Smooth muscle cell (in vitro differentiated cells): ENCODE measurements around the gene PC. TPM values are rescaled to one million over a fixed set of nuclear protein-coding genes. Genes with fewer than 3 reads are reported as not detected.
"Not testable (repeated sequence)": the region's sequence is repeated elsewhere in the genome, so short reads cannot be mapped to it uniquely, and the experiment has no call there.

Source experiments
- DNase-seq: peaks from one replicate; lab custom pipeline; 2025; ENCODE audit not compliant: unreplicated experiment; lab: John Stamatoyannopoulos, UW
- H2AFZ ChIP-seq: fragments of 200-600 bp; sonication (generic); 2 replicates; pipeline ENCODE4 v1.6.0; 2016; ENCODE audit warnings: antibody characterized with exemption, low read depth, mild to moderate bottlenecking
- H3F3A ChIP-seq: fragments of 200-600 bp; sonication (generic); 2 replicates; pipeline ENCODE4 v1.6.0; 2017; ENCODE audit warnings: antibody characterized with exemption, low read depth
- H3K27ac ChIP-seq: fragments of 200-600 bp; sonication (generic); 2 replicates; pipeline ENCODE4 v1.5.1; 2016; ENCODE audit warnings: low read depth, mild to moderate bottlenecking
- H3K27me3 ChIP-seq: fragments of 200-600 bp; sonication (generic); 2 replicates; pipeline ENCODE4 v1.6.1; 2016; ENCODE audit warnings: low read depth, mild to moderate bottlenecking
- H3K36me3 ChIP-seq: fragments of 200-600 bp; sonication (generic); 2 replicates; pipeline ENCODE4 v1.5.1; 2016; ENCODE audit warnings: low read depth
- H3K4me1 ChIP-seq: fragments of 200-600 bp; sonication (generic); 2 replicates; pipeline ENCODE4 v1.5.1; 2016; ENCODE audit warnings: low read depth
- H3K4me2 ChIP-seq: fragments of 200-600 bp; sonication (generic); 2 replicates; pipeline ENCODE4 v1.6.0; 2016; ENCODE audit warnings: mild to moderate bottlenecking
- H3K4me3 ChIP-seq: fragments of 200-600 bp; sonication (generic); 2 replicates; pipeline ENCODE4 v1.5.1; 2016; ENCODE audit warnings: mild to moderate bottlenecking
- H3K79me2 ChIP-seq: fragments of 200-600 bp; sonication (generic); 2 replicates; pipeline ENCODE4 v1.6.0; 2016; ENCODE audit warnings: low read depth, mild to moderate bottlenecking
- H3K9ac ChIP-seq: fragments of 200-600 bp; sonication (generic); 2 replicates; pipeline ENCODE4 v1.6.0; 2016; ENCODE audit warnings: low read depth
- H3K9me3 ChIP-seq: fragments of 200-600 bp; sonication (generic); replicated peaks from 2 replicates; pipeline ENCODE4 v1.5.1; 2016; ENCODE audit warnings: low read depth
- H4K20me1 ChIP-seq: fragments of 200-600 bp; sonication (generic); 2 replicates; pipeline ENCODE4 v1.6.0; 2016; ENCODE audit warnings: low read depth
- CTCF ChIP-seq: fragments of 200-600 bp; sonication (generic); IDR thresholded peaks from 2 replicates; pipeline ENCODE4 v1.5.1; 2017; ENCODE audit warnings: borderline replicate concordance, mild to moderate bottlenecking, antibody characterized with exemption; ENCODE audit not compliant: insufficient read depth, poor library complexity, severe bottlenecking
- WGBS: methylation state at CpG from one replicate; pipeline ENCODE4 v1.1.7; 2016; ENCODE audit warnings: low lambda C conversion rate; 5-methylcytosine and 5-hydroxymethylcytosine counted together
- polyA plus RNA-seq: library from polyadenylated mRNA; unstranded; fragments of >200 nt; fragmentation: Nextera tagmentation; extraction: Ambion mirVana; gene quantifications from 2 replicates; pipeline ENCODE4 v1.2.1, GENCODE V29; 2016
- total RNA-seq: library from RNA; depleted of rRNA; stranded (reverse); fragments of >200 nt; gene quantifications from 2 replicates; pipeline ENCODE4 v1.2.3, GENCODE V29; 2014

Gene PC, protein sequence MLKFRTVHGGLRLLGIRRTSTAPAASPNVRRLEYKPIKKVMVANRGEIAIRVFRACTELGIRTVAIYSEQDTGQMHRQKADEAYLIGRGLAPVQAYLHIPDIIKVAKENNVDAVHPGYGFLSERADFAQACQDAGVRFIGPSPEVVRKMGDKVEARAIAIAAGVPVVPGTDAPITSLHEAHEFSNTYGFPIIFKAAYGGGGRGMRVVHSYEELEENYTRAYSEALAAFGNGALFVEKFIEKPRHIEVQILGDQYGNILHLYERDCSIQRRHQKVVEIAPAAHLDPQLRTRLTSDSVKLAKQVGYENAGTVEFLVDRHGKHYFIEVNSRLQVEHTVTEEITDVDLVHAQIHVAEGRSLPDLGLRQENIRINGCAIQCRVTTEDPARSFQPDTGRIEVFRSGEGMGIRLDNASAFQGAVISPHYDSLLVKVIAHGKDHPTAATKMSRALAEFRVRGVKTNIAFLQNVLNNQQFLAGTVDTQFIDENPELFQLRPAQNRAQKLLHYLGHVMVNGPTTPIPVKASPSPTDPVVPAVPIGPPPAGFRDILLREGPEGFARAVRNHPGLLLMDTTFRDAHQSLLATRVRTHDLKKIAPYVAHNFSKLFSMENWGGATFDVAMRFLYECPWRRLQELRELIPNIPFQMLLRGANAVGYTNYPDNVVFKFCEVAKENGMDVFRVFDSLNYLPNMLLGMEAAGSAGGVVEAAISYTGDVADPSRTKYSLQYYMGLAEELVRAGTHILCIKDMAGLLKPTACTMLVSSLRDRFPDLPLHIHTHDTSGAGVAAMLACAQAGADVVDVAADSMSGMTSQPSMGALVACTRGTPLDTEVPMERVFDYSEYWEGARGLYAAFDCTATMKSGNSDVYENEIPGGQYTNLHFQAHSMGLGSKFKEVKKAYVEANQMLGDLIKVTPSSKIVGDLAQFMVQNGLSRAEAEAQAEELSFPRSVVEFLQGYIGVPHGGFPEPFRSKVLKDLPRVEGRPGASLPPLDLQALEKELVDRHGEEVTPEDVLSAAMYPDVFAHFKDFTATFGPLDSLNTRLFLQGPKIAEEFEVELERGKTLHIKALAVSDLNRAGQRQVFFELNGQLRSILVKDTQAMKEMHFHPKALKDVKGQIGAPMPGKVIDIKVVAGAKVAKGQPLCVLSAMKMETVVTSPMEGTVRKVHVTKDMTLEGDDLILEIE
- 11.8 TPM in 2 replicates for total RNA-seq
- polyA plus RNA-seq, result 21.8 and 36.1 TPM in 2 replicates

- peak; percentile 97 for DNase-seq
- Histone ChIP-seq H3K9ac (peak within 1 kb of the TSS; percentile 11), H3K4me3 (peak within 1 kb of the TSS; percentile 67), H3K36me3 (no peaks in the 10 kb centered on the region), H3F3A (peaks cover 15% of the 10 kb centered on the region), H2AFZ (peak within 1 kb of the TSS; percentile 71), H3K79me2 (no peaks in the 10 kb centered on the region), H3K27me3 (no peaks in the 10 kb centered on the region), H3K27ac (peak within 1 kb of the TSS; percentile 68), H3K9me3 (no peaks in the 10 kb centered on the region), H4K20me1 (no peaks in the 10 kb centered on the region), H3K4me2 (peak within 1 kb of the TSS; percentile 84), H3K4me1 (peaks cover 18% of the 10 kb centered on the region)
- no peak for TF ChIP-seq CTCF
- WGBS, result 1% methylated on average over 71 of the region's 74 CpGs
Measured at GRCh38 chr11:66958232-66958955, at the start of gene PC. Gene PC (minus strand): TSS chr11:66958383. CDS start chr11:66872159, 86,224 bp downstream.

DNA sequence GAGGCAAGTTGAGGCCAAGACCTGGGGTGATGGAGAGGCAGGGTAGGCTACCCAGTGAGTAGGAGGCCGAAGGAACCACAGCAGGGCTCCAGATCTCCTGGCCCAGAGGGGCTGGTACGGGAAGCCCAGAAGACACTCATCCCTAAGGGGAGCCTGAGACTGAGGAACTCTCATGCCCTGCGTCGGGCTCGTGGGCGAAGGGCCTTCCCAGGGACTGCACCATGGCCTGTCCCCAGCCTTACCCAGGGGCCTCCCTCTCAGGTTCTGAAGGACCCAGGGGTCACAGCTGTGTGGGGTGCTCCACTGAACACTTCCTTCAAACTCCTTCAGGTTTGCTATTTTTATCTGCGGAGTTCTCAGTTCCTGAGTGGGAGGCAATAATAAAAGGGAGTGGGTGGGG is 48.9 kb upstream of the PC start:
- no peak for TF ChIP-seq CTCF
- no peaks in the 10 kb centered on the region for H3F3A ChIP-seq
- H3K36me3 ChIP-seq, result no peaks in the 10 kb centered on the region
- no peaks in the 10 kb centered on the region for H4K20me1 ChIP-seq
- no peak overlapping the region for H3K9ac ChIP-seq
- 96% methylated on average over 7 of the region's 7 CpGs for WGBS
- no peak overlapping the region for H3K4me2 ChIP-seq
- no peaks in the 10 kb centered on the region for H3K27me3 ChIP-seq
- DNase-seq, result no peak
- no peak overlapping the region for H3K27ac ChIP-seq
- H3K79me2 ChIP-seq, result no peaks in the 10 kb centered on the region
- no peaks in the 10 kb centered on the region for H3K9me3 ChIP-seq
- H2AFZ ChIP-seq, result no peak overlapping the region
- no peak overlapping the region for H3K4me3 ChIP-seq
- no peaks in the 10 kb centered on the region for H3K4me1 ChIP-seq

GRCh38 chr11:67006029-67006884 is 48.1 kb upstream of the PC start:
- no peak for DNase-seq
- Histone ChIP-seq H3K4me1 (no peaks in the 10 kb centered on the region), H2AFZ (no peak overlapping the region), H3K4me2 (no peak overlapping the region), H3K79me2 (no peaks in the 10 kb centered on the region), H3K9me3 (no peaks in the 10 kb centered on the region), H3K27ac (no peak overlapping the region), H3K27me3 (no peaks in the 10 kb centered on the region), H3K4me3 (no peak overlapping the region), H4K20me1 (no peaks in the 10 kb centered on the region), H3F3A (no peaks in the 10 kb centered on the region), H3K36me3 (no peaks in the 10 kb centered on the region), H3K9ac (no peak overlapping the region)
- no peak for TF ChIP-seq CTCF
- 95% methylated on average over 14 of the region's 14 CpGs for WGBS

GRCh38 chr11:67005200-67005599 is 47.0 kb upstream of the PC start:
- H2AFZ ChIP-seq, H3K27ac ChIP-seq, H3K79me2 ChIP-seq, H3K9me3 ChIP-seq, H3K27me3 ChIP-seq, H3K36me3 ChIP-seq, H3F3A ChIP-seq, H3K4me2 ChIP-seq, DNase-seq, H4K20me1 ChIP-seq, H3K4me1 ChIP-seq, H3K9ac ChIP-seq, H3K4me3 ChIP-seq: not testable (repeated sequence)
- WGBS, result 93% methylated on average over 8 of the region's 8 CpGs
